Measurements from ENCODE around the gene FSTL5. TPM values are rescaled to one million over a fixed set of nuclear protein-coding genes. Genes with fewer than 3 reads are reported as not detected.

The FSTL5 gene
- total RNA-seq, 1 donor from 2014 or later: not detected

DNA sequence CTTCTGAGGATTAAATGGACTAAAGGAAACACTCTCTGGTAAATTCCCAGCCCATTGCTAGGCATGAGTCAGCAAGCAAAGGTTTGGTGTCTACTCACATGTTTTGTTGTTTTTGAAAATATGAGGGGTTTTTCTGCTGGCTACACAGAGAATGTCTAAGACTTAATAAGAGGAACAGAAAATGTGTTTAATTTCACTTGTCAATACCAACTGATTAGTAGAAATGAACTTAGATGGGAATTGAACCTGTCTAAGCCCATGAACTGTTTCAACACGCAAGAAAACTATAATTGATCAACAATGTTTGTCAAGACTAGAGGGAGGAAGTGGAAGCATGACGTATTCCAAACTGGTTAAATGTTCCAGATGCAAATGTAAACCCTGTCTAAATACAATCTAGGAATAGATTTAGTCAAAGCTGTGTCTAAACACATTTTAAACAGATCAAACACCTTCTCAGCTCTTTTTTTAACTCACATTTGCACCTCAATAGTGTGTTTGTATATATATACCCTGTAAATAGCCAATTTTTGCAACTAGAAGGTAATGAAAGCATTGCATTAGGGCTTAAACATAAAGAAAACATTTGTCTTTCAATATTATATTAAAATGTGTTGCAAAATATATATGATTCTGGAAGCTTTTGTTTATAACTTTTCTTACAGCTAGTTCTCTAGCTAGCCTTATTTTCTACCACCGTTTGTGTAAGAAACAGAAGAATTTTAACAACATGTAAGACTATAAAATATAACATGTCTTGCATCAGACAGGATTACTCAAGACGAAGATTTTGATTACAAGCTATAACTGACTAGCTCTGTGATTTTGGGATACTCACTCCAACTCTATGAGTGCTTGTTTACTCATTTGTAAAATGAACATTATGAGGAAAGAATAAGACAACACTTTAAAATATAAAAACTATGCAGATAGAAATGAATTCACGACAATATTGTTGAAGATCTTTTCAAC, 607.8 kb downstream of the FSTL5 start:
- no peaks in the 10 kb centered on the region for H3K4me1 ChIP-seq
- no peaks in the 10 kb centered on the region for H3K9me3 ChIP-seq
- H3K27ac ChIP-seq: no peak overlapping the region
- H3K4me3 ChIP-seq: no peak overlapping the region
- ATAC-seq: no peak
- TF ChIP-seq, protein P1, sequence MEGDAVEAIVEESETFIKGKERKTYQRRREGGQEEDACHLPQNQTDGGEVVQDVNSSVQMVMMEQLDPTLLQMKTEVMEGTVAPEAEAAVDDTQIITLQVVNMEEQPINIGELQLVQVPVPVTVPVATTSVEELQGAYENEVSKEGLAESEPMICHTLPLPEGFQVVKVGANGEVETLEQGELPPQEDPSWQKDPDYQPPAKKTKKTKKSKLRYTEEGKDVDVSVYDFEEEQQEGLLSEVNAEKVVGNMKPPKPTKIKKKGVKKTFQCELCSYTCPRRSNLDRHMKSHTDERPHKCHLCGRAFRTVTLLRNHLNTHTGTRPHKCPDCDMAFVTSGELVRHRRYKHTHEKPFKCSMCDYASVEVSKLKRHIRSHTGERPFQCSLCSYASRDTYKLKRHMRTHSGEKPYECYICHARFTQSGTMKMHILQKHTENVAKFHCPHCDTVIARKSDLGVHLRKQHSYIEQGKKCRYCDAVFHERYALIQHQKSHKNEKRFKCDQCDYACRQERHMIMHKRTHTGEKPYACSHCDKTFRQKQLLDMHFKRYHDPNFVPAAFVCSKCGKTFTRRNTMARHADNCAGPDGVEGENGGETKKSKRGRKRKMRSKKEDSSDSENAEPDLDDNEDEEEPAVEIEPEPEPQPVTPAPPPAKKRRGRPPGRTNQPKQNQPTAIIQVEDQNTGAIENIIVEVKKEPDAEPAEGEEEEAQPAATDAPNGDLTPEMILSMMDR (IDR thresholded peaks at IDR 0.05): no peak
- intact Hi-C loops (cut with DNase I): no loop called here
- no peaks in the 10 kb centered on the region for H3K36me3 ChIP-seq
- H3K27me3 ChIP-seq (ENCODE audit: low read depth): no peaks in the 10 kb centered on the region
- no peak for DNase-seq

DNA sequence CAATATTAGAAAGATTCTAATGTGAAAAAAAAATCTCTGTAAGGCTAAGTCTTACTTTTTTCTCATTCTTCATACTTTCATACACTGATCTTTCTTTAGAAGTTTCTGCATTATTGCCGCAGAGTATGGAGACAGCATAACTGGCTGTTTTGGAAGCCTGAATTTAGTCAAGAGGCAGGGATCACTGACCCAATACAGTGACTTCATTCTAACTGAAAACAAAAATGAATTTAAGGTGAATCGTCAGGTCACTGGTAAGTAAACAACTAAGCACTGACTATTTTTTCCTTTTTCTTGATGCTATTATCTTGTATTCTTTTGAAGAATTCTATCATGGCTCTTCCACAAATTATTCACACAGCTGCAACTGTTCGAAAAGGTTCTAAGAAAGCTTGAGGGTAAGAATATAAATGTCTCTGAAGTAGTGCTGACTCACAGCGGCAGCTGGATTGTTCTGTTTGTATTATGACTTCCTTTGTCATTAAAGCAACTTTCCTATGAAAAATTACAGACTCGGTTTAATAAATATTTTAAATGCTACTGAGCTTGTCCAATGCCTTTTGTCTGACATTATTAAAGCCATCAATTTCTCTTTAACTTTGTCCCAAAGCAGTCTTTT, 609.3 kb downstream of the FSTL5 start:
- H3K4me3 ChIP-seq: no peak overlapping the region
- H3K36me3 ChIP-seq: no peaks in the 10 kb centered on the region
- no peak overlapping the region for H3K27ac ChIP-seq
- ATAC-seq (no peak), DNase-seq (no peak)
- no peaks in the 10 kb centered on the region for H3K9me3 ChIP-seq
- H3K4me1 ChIP-seq: no peaks in the 10 kb centered on the region
- intact Hi-C loops (cut with DNase I): no loop called here
- TF ChIP-seq, protein P1 (IDR thresholded peaks at IDR 0.05): no peak
- H3K27me3 ChIP-seq (ENCODE audit: low read depth): no peaks in the 10 kb centered on the region

DNA sequence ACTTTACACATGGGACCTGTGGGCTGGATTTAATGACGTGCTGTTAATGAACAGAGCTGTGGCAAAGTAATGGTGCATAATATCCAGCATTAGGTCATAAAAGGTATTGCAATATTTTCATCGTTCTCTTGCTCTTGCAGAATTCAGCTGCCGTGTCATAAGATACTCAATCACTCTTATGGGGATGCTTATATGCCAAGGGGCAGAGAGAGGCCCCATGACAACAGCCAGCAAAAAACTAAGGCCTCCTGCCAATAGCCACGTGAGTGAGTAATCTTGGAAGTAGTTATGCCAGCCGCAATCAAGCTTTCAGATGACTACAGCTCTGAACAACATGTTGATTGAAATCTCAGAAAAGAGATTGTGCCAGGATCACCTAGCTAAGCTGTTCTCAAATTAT, 616.9 kb downstream of the FSTL5 start:
- TF ChIP-seq, protein P1 (IDR thresholded peaks at IDR 0.05): no peak
- Histone ChIP-seq H3K36me3 (no peaks in the 10 kb centered on the region), H3K9me3 (no peaks in the 10 kb centered on the region), H3K27me3 (ENCODE audit: low read depth) (no peaks in the 10 kb centered on the region), H3K4me1 (no peaks in the 10 kb centered on the region), H3K27ac (no peak overlapping the region), H3K4me3 (no peak overlapping the region)
- DNase-seq (no peak), ATAC-seq (no peak)
- intact Hi-C loops (cut with DNase I): no loop called here

DNA sequence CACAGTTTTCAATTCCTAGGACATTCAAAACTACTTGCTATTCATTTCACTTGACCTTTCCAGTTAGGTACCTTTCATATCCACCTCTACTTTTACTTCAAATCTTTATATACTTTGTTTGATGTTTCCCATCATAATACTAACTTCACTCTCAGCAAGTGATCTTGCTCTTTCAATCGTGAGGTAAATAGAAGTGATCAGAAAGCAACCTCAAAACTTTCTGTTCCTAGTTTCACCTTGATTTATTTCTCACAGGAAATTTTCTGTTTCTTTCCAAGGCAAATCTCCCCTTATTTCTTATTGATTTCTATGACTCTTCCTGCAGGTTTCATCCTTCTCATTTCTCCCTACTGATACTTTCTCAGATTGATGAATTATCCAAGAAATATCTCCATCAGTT, 623.5 kb downstream of the FSTL5 start:
- no peaks in the 10 kb centered on the region for H3K27me3 ChIP-seq (ENCODE audit: low read depth)
- DNase-seq (no peak), ATAC-seq (no peak)
- H3K9me3 ChIP-seq: no peaks in the 10 kb centered on the region
- H3K36me3 ChIP-seq: no peaks in the 10 kb centered on the region
- TF ChIP-seq, protein P1 (IDR thresholded peaks at IDR 0.05): no peak
- H3K27ac ChIP-seq: no peak overlapping the region
- no peaks in the 10 kb centered on the region for H3K4me1 ChIP-seq
- no peak overlapping the region for H3K4me3 ChIP-seq
- intact Hi-C loops (cut with DNase I): no loop called here

DNA sequence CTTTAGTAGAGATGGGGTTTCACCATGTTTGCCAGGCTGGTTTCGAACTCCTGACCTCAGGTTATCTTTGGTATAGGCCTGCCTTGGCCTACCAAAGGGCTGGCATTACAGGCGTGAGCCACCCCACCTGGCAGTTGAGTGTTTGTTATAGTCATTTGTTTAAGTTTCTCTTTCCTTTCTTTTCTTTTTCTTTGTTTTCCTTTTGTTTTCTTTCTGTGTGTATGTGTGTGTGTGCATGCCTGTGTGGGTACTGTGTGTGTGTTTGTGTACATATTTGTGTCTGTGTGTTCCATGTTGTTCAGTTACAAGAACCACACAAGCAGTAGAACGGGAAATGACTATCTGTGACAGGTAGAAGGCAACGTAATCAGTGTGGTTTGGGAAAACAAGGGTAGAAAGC, 624.9 kb downstream of the FSTL5 start:
- DNase-seq: no peak
- Histone ChIP-seq H3K36me3 (no peaks in the 10 kb centered on the region), H3K9me3 (no peaks in the 10 kb centered on the region), H3K4me1 (no peaks in the 10 kb centered on the region), H3K4me3 (no peak overlapping the region), H3K27me3 (ENCODE audit: low read depth) (no peaks in the 10 kb centered on the region), H3K27ac (no peak overlapping the region)
- no peak for ATAC-seq
- TF ChIP-seq, protein P1 (IDR thresholded peaks at IDR 0.05): no peak
- intact Hi-C loops (cut with DNase I): no loop called here
